Sigmoid colon (tissue), 7 donors: ENCODE measurements around the gene MAD2L2. TPM values are rescaled to one million over a fixed set of nuclear protein-coding genes. Genes with fewer than 3 reads are reported as not detected.
"Not testable (repeated sequence)": the region's sequence is repeated elsewhere in the genome, so short reads cannot be mapped to it uniquely, and the experiment has no call there.

Experiments
- DNase-seq: peaks from one replicate; pipeline ENCODE4 v3.0.0-alpha.2; 2019
- H3K27ac ChIP-seq, 4 donors: fragments of 200-600 bp; sonication (generic); one replicate each; pipeline ENCODE4 v1.5.1; 2016 to 2019; ENCODE audit warnings: mild to moderate bottlenecking in 1 of 4
- H3K27me3 ChIP-seq, 3 donors: fragments of 200-600 bp; sonication (generic); one replicate each; pipeline ENCODE4 v1.5.1; 2019; ENCODE audit warnings: mild to moderate bottlenecking in 1 of 3
- H3K36me3 ChIP-seq, 4 donors: fragments of 200-600 bp; sonication (generic); one replicate each; pipeline ENCODE4 v1.5.1; 2016 to 2019
- H3K4me1 ChIP-seq, 4 donors: fragments of 200-600 bp; sonication (generic); one replicate each; pipeline ENCODE4 v1.5.1; 2017 to 2019
- H3K4me3 ChIP-seq, 4 donors: fragments of 200-600 bp; sonication (generic); one replicate each; pipeline ENCODE4 v1.5.1; 2017 to 2019; ENCODE audit warnings: mild to moderate bottlenecking in 2 of 4, moderate library complexity in 1 of 4
- H3K9me3 ChIP-seq, 4 donors: fragments of 200-600 bp in 3 of 4; sonication (generic) in 3 of 4; one replicate each; pipeline versions ENCODE4 v1.5.1 to v1.6.1; 2013 to 2019
- CTCF ChIP-seq, 4 experiments: fragments of 450-650 bp in 3 of 4; fragments of 200-600 bp in 1 of 4; IDR thresholded peaks; one replicate each; pipeline ENCODE4 v1.5.1; 2016 to 2019; ENCODE audit warnings: antibody characterized with exemption in 4 of 4, mild to moderate bottlenecking in 3 of 4, moderate library complexity in 2 of 4
- EP300 ChIP-seq, 4 donors: sonication (generic); formaldehyde crosslinking; IDR thresholded peaks; one replicate each; pipeline ENCODE4 v1.6.1; 2017; ENCODE audit warnings: antibody characterized with exemption in 4 of 4
- POLR2A ChIP-seq, 2 donors: fragments of 450-650 bp; IDR thresholded peaks; one replicate each; pipeline ENCODE4 v1.6.1; 2016; ENCODE audit warnings: antibody characterized with exemption in 2 of 2, mild to moderate bottlenecking in 2 of 2, moderate library complexity in 2 of 2
- POLR2AphosphoS5 ChIP-seq, 4 donors: sonication (generic); formaldehyde crosslinking; IDR thresholded peaks; one replicate each; pipeline ENCODE4 v1.6.1; 2017; ENCODE audit warnings: antibody characterized with exemption in 4 of 4
- WGBS, 2 donors: extraction: QIAGEN DNeasy Blood & Tissue Kit; methylation state at CpG; one replicate each; pipeline ENCODE4 v1.1.7; 2013; 5-methylcytosine and 5-hydroxymethylcytosine counted together
- intact Hi-C: fragments of 100-400 bp; cut with DNase I; formaldehyde crosslinking; loops from one replicate; pipeline ENCODE4 v1.15.1; 2023
- polyA plus RNA-seq, 3 donors: library from polyadenylated mRNA; stranded (reverse); fragments of 200-250 nt; gene quantifications; one replicate each; pipeline ENCODE4 v1.2.3, GENCODE V29; 2013
- total RNA-seq, 4 donors: library from RNA; depleted of rRNA; stranded (reverse); fragments of >200 nt; gene quantifications; one replicate each; pipeline ENCODE4 v1.1.0, GENCODE V29; 2016
- donor health status: healthy with polysubstance abuse.
- donor health status: Bipolar disorder and iron deficiency.
- donor health status: healthy.

The MAD2L2 gene
- total and polyA plus RNA-seq, 7 donors, result 8.8 to 57.9 (median 28.2) TPM

GRCh38 chr1:11643782-11644181 lies 37.2 kb downstream of the MAD2L2 start:
- H3K9me3 ChIP-seq, result no peaks in the 10 kb centered on the region
- intact Hi-C loops, result loop anchor here (2.0 to 5.0 kb wide), 2 partner anchors 306 to 605 kb away; no protein-coding TSS in a partner anchor
- no peak overlapping the region for H3K4me3 ChIP-seq
- H3K27ac ChIP-seq, result no peak overlapping the region
- TF ChIP-seq POLR2A (IDR thresholded peaks at IDR 0.05) (no peak), POLR2AphosphoS5 (IDR thresholded peaks at IDR 0.05) (no peak), CTCF (IDR thresholded peaks at IDR 0.05) (no peak), EP300 (IDR thresholded peaks at IDR 0.05) (no peak)
- DNase-seq, result no peak
- no peaks in the 10 kb centered on the region for H3K36me3 ChIP-seq
- peaks cover 0 to 11% (median 8%) of the 10 kb centered on the region in 4 donors for H3K4me1 ChIP-seq
- 39 to 65% methylated on average over 5 of the region's 5 CpGs for WGBS, 2 donors
- peaks cover 0 to 20% (median 18%) of the 10 kb centered on the region in 3 donors for H3K27me3 ChIP-seq

- intact Hi-C loops, result loop anchor here (1.0 to 5.0 kb wide), 3 partner anchors 305 to 604 kb away; no protein-coding TSS in a partner anchor
- WGBS, 2 donors, result 45 to 54% methylated on average over 18 of the region's 18 CpGs
- peaks cover 0 to 20% (median 9%) of the 10 kb centered on the region in 3 donors for H3K27me3 ChIP-seq
- not testable (repeated sequence) for H3K4me3 ChIP-seq, H3K36me3 ChIP-seq, H3K9me3 ChIP-seq, H3K27ac ChIP-seq, H3K4me1 ChIP-seq
- peak; percentile 79 for DNase-seq
- TF ChIP-seq CTCF (IDR thresholded peaks at IDR 0.05), result peak; percentile 85 to 97 (median 94)
These were observed 38.4 kb downstream of the MAD2L2 start for GRCh38 chr1:11642418-11643017.

GRCh38 chr1:11641776-11642305 lies 39.1 kb downstream of the MAD2L2 start:
- no peak for DNase-seq
- intact Hi-C loops, result loop anchor here (1.0 to 5.0 kb wide), 3 partner anchors 305 to 603 kb away; no protein-coding TSS in a partner anchor
- WGBS, 2 donors, result 46 to 66% methylated on average over 5 of the region's 5 CpGs
- H3K27me3 ChIP-seq, result peaks cover 0 to 23% (median 7%) of the 10 kb centered on the region in 3 donors
- H3K4me1 ChIP-seq, result no peaks in the 10 kb centered on the region
- TF ChIP-seq EP300 (IDR thresholded peaks at IDR 0.05) (no peak), CTCF (IDR thresholded peaks at IDR 0.05) (no peak), POLR2AphosphoS5 (IDR thresholded peaks at IDR 0.05) (no peak), POLR2A (IDR thresholded peaks at IDR 0.05) (no peak)
- no peak overlapping the region for H3K4me3 ChIP-seq
- H3K36me3 ChIP-seq, result no peaks in the 10 kb centered on the region
- no peaks in the 10 kb centered on the region for H3K9me3 ChIP-seq
- no peak overlapping the region for H3K27ac ChIP-seq

GRCh38 chr1:11640944-11641343 lies 40.0 kb downstream of the MAD2L2 start:
- no peak for TF ChIP-seq EP300 (IDR thresholded peaks at IDR 0.05)
- no peak for TF ChIP-seq CTCF (IDR thresholded peaks at IDR 0.05)
- no peak for TF ChIP-seq POLR2AphosphoS5 (IDR thresholded peaks at IDR 0.05)
- TF ChIP-seq POLR2A (IDR thresholded peaks at IDR 0.05), result no peak
- no peak for DNase-seq
- 63 to 73% methylated on average over 6 of the region's 6 CpGs for WGBS, 2 donors
- no peaks in the 10 kb centered on the region for H3K4me1 ChIP-seq
- H3K27ac ChIP-seq, result no peak overlapping the region
- no peaks in the 10 kb centered on the region for H3K36me3 ChIP-seq
- intact Hi-C loops, result loop anchor here (5.0 kb wide), 1 partner anchor 304 kb away; no protein-coding TSS in a partner anchor
- H3K9me3 ChIP-seq, result no peaks in the 10 kb centered on the region
- H3K27me3 ChIP-seq, result peaks cover 0 to 18% (median 0%) of the 10 kb centered on the region in 3 donors
- H3K4me3 ChIP-seq, result no peak overlapping the region
